Erythroblast (primary cell): ENCODE data around the gene ARMC3.

Experiments used
- GATA1 ChIP-seq: IDR thresholded peaks from 2 replicates; pipeline ENCODE4 v1.6.1; 2011; ENCODE audit warnings: low read depth, mild to moderate bottlenecking, control low read depth, low read length, moderate library complexity
- POLR2A ChIP-seq: IDR thresholded peaks from 2 replicates; pipeline ENCODE4 v1.6.1; 2011; ENCODE audit warnings: mild to moderate bottlenecking, low read length

GRCh38 chr10:23031318-23031717 is 103.5 kb downstream of the ARMC3 start:
- no peak for TF ChIP-seq POLR2A
- no peak for TF ChIP-seq GATA1
